Measurements from ENCODE around the gene REEP1.
"Not testable (repeated sequence)": the region's sequence is repeated elsewhere in the genome, so short reads cannot be mapped to it uniquely, and the experiment has no call there.

The REEP1 gene

GRCh38 chr2:86337244-86337835 lies at the start of gene REEP1:
Gene REEP1, minus strand, starts transcription at chr2:86337626. Its CDS starts 116 bp downstream, at chr2:86337510.
- DNase-seq, result peak; percentile 32 to 59 (median 46)

GRCh38 chr2:86383844-86384243 lies 46.4 kb upstream of the REEP1 start:
- no peak for DNase-seq

DNA sequence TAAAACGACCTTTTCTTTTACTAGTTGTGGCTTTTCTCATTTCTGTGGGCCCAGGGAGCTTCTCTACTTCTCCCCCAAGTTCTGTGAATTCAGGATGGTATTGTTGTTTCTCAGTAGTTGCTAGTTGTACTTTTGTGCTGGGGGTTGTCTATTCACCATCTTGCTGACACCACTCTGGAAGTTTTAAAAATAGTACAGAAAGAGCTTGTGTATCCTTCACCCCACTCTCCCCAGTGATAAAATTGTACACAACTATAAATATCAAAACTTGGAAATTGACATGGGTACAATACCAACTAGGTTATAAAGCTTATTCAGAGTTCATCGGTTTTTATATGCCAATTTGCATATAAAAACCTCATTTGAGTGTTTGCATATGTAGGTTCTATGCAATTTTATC lies 45.3 kb upstream of the REEP1 start:
- no peak for DNase-seq

DNA sequence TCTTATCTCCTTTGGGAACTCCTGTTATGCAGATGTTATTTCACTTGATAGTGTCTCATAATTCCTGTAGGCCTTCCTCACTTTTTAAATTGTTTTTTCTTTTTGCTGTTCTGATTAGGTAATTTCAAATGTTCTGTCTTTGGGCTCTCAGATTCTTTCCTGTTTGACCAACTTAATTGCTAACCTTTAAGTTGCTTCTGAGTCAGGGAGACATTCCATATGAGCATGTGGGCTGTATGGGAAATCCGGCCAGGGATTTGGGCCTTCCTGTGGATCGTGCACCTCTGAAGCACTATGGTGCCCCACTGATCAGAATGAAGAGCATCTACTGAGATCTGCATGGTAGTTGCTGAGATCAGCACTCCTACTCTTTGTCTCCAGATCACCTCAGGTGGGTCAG lies 44.7 kb upstream of the REEP1 start:
- no peak for DNase-seq

DNA sequence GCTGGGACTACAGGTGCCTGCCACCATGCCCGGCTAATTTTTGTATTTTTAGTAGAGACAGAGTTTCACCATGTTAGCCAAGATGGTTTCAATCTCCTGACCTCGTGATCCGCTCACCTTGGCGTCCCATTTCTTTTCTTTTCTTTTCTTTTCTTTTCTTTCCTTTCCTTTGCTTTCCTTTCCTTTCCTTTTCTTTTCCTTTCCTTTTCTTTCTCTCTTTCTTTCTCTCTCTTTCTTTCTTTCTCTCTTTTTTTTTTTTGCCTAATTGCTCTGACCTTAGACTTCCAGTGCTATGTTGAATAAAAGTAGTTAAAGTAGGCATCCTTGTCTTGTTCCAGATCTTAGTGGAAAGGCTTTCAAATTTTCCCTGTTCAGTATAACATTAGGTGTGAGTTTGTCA lies 41.0 kb upstream of the REEP1 start:
- no peak for DNase-seq

DNA sequence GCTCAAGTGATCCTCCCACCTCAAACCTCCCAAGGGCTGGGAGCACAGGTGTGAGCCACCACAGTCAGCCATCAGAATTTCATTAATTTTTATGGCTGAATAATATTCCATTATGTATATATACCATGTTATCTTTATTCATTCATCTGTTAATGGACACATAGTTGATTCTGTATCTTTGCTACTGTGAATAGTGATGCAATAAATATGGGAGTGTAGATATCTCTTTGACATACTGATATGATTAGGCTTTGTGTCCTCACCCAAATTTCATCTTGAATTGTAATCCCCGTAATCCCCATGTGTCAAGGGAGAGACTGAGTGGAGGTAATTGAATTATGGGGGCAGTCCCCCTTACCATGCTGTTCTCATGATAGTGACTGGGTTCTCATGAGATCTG lies 38.2 kb upstream of the REEP1 start:
- DNase-seq, result no peak

DNA sequence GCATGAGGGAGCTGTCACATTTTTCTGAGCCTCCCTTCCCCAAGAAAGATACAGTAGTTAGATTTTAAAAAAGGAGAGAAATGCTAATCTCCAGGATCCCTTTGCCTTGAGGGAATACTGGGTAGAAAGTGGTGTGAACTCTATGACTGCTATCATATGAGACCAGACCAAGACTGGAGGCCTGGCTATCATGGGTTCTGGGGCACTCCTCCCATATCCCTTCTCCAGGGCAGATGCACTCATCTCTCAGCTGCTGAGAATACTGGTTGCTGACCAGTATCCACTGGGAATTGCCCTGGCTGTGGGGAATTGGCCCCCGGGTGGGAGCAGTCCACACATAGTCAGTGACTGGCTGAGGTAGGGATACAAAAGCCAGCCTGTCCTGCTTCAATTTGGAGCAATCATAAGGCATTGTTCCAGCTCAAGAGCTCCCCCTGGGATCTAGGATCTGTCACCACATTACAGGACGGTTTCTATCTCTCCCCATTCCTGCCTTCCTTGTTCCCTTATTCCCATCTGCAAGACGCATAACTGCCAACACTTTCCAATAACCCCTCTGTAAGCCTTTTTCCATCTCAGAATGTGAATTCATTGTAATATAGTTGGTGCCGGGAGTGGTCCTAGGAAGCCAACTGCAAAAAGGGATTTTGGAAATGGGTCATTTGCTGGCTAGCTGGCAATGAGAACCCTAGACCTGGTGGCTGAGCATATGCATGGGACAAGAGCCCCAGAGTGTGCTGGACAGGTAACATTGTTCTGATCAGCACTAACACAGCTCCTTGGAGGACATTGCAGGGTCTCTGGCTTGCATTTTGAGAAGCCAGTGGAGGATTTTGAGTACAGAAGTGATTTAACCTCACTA lies 35.4 kb upstream of the REEP1 start:
- DNase-seq, result peak; percentile 56 to 74 (median 69)

GRCh38 chr2:86372133-86372532 lies 34.7 kb upstream of the REEP1 start:
- no peak for DNase-seq

- DNase-seq, result no peak
Measured at GRCh38 chr2:86371527-86371926, 34.1 kb upstream of the REEP1 start.

GRCh38 chr2:86370579-86370978 lies 33.2 kb upstream of the REEP1 start:
- DNase-seq, result no peak

- DNase-seq, result peak; percentile 72 to 80 (median 79)
Measured at GRCh38 chr2:86368161-86368824, 30.9 kb upstream of the REEP1 start.

DNA sequence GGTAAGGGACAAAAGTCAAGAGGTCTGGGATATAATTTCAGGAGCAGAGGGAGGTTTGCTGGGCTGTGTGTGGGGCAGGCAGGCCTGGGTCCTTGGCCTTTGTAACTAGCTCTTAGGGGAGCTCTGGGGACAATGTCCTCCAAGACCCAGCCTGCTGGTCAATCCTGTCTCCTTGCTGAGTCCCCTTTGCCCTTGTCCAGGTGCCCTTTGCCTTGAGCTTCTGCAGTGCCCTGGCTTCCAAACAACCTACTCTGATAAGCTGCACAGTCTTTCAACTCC lies 30.0 kb upstream of the REEP1 start:
- DNase-seq, result no peak

DNA sequence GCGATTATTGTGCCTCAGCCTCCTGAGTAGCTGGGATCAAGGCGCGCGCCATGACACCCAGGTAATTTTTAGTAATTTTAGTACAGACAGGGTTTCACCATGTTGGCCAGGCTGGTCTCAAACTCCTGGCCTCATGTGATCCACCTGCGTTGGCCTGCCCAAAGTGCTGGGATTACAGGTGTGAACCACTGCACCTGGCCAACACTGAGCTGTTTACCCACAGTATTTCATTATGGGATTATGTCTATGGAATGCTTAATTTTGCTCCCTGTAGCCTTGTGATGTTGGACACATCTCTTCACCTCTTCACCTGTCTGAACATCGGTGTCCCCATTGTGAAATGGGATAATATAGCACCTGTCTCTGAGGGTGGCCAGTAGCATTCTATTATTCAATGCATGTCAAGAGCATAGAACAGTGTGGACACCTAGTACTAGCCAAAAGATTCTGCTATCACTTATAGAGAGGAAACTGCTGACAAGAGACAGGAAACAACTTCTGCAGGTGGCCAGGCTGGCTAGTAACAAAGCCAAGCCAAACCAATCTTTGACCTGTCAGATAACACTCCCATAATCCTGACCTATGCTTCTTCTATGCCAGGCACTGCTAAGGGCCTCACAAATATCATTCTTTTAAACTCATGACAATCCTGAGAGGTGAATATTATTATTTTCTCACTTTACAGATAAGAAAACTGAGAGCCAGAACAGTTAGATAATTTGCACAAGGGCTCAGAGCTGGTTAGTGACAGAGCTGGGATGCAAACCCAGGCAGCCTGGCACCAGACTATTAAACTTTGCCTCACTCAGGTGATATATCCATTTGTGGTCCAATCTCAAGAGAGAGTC lies 29.4 kb upstream of the REEP1 start:
- DNase-seq, result no peak

DNA sequence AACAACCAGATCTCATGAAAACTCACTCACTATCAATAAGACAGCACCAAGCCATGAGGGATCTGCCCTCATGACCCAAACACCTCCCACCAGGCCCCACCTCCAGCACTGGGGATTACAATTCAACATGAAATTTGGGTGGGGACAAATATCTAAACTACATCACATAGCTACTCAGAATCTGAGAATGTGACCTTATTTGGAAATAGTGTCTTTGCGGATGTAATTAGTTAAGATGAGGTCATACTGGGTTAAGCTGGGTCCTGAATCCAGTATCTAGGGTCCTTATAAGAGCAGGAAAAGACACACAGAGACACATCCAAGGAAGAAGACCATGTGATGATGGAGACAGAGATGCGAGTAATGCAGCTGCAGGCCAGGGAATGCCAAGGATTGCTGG lies 27.5 kb upstream of the REEP1 start:
- DNase-seq, result no peak

- no peak for DNase-seq
Measured at GRCh38 chr2:86360776-86361175, 23.4 kb upstream of the REEP1 start.

DNA sequence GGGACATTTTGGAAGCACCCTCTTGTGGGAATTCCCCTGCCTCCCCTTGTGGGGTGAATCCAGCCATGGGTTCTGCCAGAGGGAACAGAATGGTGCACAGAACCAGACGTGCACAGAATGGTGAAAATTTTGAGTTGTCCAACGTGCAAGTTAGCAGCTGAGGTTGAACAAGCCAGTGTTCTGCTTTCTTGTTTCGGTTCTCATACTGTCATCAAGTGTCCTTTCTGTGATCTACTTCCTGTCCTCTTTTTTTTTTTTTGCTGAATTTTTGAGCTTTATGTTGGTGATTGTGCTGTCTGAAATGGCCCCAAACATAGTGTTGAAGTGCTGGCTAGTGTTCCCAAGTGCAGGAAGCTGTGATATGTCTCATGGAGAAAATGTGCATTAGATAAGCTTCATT lies 21.5 kb upstream of the REEP1 start:
- peak; percentile 88 to 97 (median 94) for DNase-seq

- no peak for DNase-seq
Measured at GRCh38 chr2:86357392-86357963, 20.1 kb upstream of the REEP1 start.

GRCh38 chr2:86352727-86353221 lies 15.3 kb upstream of the REEP1 start:
- DNase-seq, result no peak

- DNase-seq, result peak; percentile 38 to 51 (median 41)
Measured at GRCh38 chr2:86352137-86352726, 14.8 kb upstream of the REEP1 start.

- no peak for DNase-seq
Measured at GRCh38 chr2:86350751-86351150, 13.3 kb upstream of the REEP1 start.

- no peak for DNase-seq
Measured at GRCh38 chr2:86347401-86347800, 10.0 kb upstream of the REEP1 start.

- not testable (repeated sequence) for DNase-seq
Measured at GRCh38 chr2:86345783-86346370, 8.5 kb upstream of the REEP1 start.
